ENCODE data around the gene LSMEM2.

DNA sequence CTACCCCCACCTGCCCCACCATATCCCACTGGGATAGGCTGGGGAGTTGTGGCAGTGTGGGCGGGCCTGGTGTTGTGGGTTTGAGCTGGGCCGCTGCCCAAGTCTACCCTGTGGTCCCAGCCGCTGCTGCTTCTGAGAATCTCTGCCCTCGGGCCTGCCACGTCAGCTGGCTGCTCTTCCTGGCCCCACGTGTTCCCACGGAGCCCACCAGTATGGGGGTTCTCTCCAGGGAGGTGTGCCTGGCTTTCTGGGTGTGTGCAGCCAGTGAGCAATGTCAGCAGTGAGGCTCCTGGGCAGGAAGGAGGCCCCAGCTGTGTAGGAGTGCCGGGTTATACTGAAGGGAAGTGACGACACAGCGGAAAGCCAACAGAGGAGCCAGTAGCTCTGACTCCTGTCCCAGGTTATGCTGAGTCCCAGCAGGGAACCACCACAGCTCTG, 32.4 kb upstream of the LSMEM2 start:
- TF ChIP-seq, protein P1, sequence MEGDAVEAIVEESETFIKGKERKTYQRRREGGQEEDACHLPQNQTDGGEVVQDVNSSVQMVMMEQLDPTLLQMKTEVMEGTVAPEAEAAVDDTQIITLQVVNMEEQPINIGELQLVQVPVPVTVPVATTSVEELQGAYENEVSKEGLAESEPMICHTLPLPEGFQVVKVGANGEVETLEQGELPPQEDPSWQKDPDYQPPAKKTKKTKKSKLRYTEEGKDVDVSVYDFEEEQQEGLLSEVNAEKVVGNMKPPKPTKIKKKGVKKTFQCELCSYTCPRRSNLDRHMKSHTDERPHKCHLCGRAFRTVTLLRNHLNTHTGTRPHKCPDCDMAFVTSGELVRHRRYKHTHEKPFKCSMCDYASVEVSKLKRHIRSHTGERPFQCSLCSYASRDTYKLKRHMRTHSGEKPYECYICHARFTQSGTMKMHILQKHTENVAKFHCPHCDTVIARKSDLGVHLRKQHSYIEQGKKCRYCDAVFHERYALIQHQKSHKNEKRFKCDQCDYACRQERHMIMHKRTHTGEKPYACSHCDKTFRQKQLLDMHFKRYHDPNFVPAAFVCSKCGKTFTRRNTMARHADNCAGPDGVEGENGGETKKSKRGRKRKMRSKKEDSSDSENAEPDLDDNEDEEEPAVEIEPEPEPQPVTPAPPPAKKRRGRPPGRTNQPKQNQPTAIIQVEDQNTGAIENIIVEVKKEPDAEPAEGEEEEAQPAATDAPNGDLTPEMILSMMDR (IDR thresholded peaks at IDR 0.05): no peak
- no peak for TF ChIP-seq POLR2A (IDR thresholded peaks at IDR 0.05)

Measured in uterus (tissue), 2 donors.